Stimulated activated CD8-positive, alpha-beta memory T cell treated with anti-CD3 and anti-CD28 coated beads, Interleukin-4, amount 100 ng/mL, for 24 hours (primary cell): ENCODE results near the gene MYMX.
"Not testable (repeated sequence)": the region's sequence is repeated elsewhere in the genome, so short reads cannot be mapped to it uniquely, and the experiment has no call there.

ENCODE experiments used
- DNase-seq: peaks from one replicate; pipeline ENCODE4 v3.0.0-alpha.2; 2020; ENCODE audit warnings: low read depth

Gene MYMX

GRCh38 chr6:44216677-44217331, at the start of gene MYMX:
TSS of gene MYMX (plus strand) at chr6:44216926. CDS start at chr6:44217472, 546 bp downstream.
- no peak for DNase-seq

GRCh38 chr6:44167567-44167966, 49.2 kb upstream of the MYMX start:
- DNase-seq = no peak

DNA sequence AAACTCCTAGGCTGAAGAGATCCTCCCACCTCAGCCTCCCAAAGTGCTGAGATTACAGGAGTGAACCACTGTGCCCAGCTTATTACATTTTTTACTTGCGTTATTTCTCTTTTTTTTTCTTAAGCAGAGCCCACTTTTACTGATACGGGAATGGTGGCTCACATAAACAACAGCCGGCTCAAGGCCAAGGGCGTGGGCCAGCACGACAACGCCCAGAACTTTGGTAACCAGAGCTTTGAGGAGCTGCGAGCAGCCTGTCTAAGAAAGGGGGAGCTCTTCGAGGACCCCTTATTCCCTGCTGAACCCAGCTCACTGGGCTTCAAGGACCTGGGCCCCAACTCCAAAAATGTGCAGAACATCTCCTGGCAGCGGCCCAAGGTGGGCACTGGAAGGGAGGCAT, 47.6 kb upstream of the MYMX start:
- no peak for DNase-seq

DNA sequence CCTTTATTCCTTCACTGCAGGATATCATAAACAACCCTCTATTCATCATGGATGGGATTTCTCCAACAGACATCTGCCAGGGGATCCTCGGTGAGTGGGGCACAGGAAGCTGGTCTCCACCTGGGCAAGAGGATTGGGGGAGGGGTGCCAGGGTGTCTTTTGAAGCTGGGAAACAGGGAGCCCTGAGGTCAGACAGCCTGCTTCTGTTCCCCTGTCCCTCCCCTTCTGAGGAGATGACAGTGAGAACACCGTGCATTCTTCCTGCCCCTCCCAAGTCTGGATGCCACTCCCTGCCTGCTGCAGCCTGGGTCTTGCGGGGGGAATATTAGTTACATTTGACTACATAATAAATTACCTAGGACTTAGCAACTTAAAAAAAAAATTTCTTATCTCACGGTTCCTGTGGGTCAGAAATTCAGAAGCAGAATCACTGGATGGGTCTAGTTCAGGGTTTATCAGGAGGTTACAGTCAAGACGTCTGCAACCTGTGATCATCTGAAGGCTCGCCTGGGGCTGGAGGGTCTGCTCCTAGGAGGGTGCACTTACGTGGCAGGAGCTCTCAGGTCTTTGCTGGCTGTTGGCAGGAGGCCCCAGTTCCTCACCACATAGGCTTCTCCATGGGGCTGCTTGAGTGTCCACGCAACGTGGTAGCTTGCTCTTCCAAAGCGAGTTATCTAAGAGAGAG, 46.7 kb upstream of the MYMX start:
- DNase-seq = no peak

DNA sequence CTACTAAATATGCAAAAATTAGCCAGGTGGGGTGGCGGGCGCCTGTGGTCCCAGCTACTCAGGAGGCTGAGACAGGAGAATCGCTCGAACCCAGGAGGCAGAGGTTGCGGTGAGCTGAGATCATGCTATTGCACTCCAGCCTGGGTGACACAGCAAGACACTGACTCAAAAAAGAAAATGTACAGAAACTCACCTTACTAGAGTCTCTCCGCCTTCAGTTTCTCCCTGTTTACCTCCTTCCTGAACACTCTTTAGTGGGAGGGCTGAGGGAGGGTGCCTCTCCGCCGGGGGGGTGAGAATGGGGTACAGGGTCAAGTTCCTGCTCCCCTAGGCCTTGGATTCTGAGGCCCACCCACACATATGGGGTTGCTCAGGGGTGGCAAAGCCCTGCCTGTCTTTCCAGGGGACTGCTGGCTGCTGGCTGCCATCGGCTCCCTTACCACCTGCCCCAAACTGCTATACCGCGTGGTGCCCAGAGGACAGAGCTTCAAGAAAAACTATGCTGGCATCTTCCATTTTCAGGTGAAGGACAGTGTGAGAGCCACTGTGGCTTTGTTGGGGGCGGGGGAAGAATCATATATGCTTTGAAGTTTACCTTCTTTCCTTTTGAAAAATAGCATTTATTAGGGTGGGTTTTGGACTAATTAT, 44.7 kb upstream of the MYMX start:
- DNase-seq = no peak

GRCh38 chr6:44172731-44173500, 43.8 kb upstream of the MYMX start:
- peak; percentile 65 for DNase-seq

GRCh38 chr6:44176130-44176761, 40.5 kb upstream of the MYMX start:
- no peak for DNase-seq

DNA sequence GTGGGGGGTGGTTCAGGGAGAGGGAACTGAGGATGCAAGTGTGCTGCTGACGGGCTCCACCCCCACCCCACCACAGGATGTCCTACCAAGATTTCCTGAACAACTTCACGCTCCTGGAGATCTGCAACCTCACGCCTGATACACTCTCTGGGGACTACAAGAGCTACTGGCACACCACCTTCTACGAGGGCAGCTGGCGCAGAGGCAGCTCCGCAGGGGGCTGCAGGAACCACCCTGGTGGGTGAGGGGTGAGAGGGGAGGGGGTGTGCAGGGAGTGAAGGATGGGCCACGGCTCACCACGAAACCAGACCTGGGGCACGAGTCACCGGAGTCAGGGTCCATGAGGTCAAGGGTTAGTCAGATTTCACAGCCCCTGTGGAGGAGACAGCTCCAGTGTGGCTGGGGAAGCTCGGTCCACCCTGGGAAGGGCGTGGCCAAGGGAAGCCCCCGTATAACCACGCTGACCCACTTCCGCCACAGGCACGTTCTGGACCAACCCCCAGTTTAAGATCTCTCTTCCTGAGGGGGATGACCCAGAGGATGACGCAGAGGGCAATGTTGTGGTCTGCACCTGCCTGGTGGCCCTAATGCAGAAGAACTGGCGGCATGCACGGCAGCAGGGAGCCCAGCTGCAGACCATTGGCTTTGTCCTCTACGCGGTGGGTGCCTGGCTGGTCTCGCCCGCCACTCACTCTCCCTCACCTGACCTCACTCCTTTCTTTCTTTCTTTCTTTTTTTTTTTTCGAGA, 39.8 kb upstream of the MYMX start:
- no peak for DNase-seq

GRCh38 chr6:44177691-44178423, 38.9 kb upstream of the MYMX start:
- no peak for DNase-seq

GRCh38 chr6:44178424-44179071, 38.2 kb upstream of the MYMX start:
- DNase-seq = no peak

GRCh38 chr6:44179072-44179536, 37.6 kb upstream of the MYMX start:
- DNase-seq = no peak

GRCh38 chr6:44179648-44180047, 37.1 kb upstream of the MYMX start:
- no peak for DNase-seq

DNA sequence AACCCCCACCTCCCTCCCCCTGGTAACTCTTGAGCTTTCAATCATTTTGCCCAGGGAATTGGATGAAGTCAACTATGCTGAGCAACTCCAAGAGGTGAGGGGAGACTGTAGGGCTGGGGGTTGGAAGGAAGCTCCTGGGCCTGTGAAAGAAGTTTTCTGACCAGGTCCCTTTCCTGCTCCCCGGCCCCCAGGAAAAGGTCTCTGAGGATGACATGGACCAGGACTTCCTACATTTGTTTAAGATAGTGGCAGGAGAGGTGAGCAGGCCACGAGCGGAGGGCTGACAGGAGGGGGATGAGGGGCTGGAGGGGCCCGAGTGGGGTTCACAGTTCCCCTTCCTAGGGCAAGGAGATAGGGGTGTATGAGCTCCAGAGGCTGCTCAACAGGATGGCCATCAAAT, 36.3 kb upstream of the MYMX start:
- DNase-seq = no peak

DNA sequence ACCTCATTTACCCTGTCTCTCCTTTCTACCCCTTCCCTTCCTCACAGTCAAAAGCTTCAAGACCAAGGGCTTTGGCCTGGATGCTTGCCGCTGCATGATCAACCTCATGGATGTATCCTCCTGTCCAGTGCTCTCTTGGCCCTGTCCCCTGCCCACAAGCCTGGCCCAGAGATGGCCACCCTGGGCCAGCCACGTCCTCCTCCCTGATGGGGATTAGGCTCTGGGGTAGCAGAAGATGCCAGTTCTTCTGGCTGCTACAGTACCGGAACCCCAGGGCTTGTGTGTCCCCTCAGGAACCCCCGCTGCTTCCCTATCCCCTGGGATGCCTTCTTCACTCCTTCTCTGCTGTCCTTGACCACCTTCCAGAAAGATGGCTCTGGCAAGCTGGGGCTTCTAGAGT, 35.8 kb upstream of the MYMX start:
- no peak for DNase-seq

GRCh38 chr6:44181784-44182183, 34.9 kb upstream of the MYMX start:
- DNase-seq = not testable (repeated sequence)

DNA sequence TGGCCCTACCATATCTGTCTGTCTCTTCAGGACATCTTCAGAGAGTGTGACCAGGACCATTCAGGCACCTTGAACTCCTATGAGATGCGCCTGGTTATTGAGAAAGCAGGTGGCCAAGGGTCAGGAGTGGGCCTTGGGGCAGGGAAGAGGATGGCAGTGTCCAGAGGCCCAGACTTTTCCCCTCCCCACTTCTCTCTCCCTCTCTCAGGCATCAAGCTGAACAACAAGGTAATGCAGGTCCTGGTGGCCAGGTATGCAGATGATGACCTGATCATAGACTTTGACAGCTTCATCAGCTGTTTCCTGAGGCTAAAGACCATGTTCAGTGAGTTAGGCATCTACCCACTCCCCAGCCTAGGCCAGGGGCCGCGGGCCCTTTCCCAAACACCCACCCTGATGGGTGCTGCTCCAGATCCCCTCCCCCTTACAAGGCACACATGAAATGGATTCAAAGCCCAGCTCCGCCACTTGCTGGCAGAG, 33.8 kb upstream of the MYMX start:
- DNase-seq = no peak

GRCh38 chr6:44183783-44184182, 32.9 kb upstream of the MYMX start:
- DNase-seq = no peak

DNA sequence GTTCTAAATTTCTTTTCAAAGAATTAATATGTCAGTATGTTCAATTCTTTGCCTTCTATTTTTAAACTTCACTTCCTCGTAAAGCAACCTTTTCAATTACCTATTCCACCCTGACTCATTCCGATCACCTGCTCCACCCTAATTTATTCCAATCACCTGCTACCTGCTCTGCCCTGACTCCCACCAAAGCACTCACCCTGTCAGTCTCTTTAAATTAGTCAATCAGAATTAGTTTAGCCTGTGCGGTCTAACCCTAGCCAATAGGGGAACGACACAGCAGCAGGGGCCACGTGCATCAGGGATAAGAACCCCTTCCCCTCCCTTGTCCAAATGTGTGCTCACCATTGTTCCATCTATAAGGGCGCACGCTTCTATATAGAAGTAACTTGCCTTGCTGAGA, 31.4 kb upstream of the MYMX start:
- DNase-seq = not testable (repeated sequence)

- DNase-seq = no peak
Measured at GRCh38 chr6:44185953-44186634, 30.6 kb upstream of the MYMX start.
